C4-2B (cell line): ENCODE data around the gene USP44.

ENCODE experiments used
- H3K27ac ChIP-seq: fragments of 450-650 bp; 2 replicates; pipeline ENCODE4 v1.5.1; 2017
- ZFX ChIP-seq: fragments of 450-650 bp; IDR thresholded peaks from 2 replicates; pipeline ENCODE4 v1.6.1; 2017
- TF ChIP-seq, protein P1 (sequence below): fragments of 450-650 bp; conservative IDR thresholded peaks from 2 replicates; pipeline ENCODE4 v1.5.1; 2017; ENCODE audit warnings: mild to moderate bottlenecking

USP44 gene

DNA sequence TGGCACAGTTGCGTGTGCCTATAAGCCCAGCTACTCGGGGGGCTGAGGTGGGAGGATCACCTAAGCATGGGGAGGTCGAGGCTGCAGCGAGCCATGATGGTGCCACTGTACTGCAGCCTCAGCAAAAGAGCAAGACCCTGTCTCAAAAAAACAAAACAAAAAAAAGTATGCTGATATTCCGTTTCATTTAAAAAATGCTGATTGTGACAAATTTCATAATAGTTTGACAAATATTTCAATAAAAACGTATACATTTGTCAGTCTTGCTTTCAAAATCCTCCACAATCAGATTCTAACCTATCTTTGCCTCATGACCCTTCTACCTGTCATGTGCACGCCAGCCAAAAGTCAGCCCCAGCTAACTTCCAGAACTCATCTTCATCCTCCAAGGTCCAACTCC lies 9.8 kb downstream of the USP44 start:
- TF ChIP-seq, protein P1, sequence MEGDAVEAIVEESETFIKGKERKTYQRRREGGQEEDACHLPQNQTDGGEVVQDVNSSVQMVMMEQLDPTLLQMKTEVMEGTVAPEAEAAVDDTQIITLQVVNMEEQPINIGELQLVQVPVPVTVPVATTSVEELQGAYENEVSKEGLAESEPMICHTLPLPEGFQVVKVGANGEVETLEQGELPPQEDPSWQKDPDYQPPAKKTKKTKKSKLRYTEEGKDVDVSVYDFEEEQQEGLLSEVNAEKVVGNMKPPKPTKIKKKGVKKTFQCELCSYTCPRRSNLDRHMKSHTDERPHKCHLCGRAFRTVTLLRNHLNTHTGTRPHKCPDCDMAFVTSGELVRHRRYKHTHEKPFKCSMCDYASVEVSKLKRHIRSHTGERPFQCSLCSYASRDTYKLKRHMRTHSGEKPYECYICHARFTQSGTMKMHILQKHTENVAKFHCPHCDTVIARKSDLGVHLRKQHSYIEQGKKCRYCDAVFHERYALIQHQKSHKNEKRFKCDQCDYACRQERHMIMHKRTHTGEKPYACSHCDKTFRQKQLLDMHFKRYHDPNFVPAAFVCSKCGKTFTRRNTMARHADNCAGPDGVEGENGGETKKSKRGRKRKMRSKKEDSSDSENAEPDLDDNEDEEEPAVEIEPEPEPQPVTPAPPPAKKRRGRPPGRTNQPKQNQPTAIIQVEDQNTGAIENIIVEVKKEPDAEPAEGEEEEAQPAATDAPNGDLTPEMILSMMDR: no peak
- no peak for TF ChIP-seq ZFX
- H3K27ac ChIP-seq: no peak overlapping the region

DNA sequence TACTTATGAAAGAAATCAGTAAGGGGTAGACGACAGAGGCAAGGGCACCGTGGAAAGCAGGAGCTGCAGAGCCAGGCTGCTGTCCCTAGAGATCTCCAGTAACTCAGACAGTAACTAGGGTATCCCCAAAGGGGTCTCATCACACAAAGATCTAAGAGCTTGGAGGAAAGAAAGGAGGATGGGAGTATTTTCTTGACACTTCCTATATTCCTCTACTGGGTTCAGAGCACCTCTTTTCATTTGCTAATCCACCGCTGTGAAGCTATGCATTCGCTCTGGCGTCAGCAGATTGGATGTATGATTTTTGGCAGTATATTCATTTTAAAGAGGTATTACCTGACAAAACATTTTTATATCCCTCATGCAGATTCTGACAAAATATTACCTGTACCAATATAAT lies 12.6 kb downstream of the USP44 start:
- TF ChIP-seq ZFX: no peak
- TF ChIP-seq, protein P1: no peak
- H3K27ac ChIP-seq: no peak overlapping the region

DNA sequence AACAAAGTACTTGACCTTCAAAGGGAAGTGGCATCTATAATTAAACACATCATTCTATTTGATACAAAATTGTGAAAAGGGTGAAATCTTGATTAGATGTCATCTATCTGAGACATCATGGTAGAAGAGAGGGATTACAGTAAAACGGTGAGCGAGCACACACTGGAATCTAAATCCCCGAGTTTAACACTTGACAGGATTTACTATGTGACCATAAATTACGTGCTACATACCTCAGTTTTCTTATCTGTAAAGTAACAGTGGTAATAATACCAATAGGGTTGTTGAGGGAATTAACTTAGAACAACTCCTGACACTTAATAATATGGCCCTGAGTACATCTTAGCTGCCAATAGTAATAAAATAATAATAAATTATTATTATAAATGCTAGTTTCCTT lies 13.3 kb downstream of the USP44 start:
- H3K27ac ChIP-seq: no peak overlapping the region
- no peak for TF ChIP-seq ZFX
- TF ChIP-seq, protein P1: no peak

DNA sequence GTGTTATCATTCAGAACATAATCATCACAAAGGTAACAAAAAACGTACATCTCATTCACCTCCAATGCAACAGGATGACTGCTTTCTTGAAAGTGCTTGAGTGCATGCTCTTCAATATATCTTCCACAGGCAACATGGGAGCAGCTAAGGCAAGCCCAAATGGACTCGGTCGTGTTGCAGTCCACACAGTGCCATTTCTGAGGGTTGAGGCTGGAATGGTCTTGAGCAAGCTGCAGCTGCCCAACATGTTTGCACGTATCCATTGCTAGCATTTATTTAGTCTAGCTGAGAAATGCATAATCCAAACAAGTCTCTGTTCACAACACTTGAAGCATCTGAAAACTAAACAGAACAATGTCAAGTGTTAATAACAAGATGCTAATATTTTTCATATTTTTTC lies 17.3 kb downstream of the USP44 start:
- TF ChIP-seq, protein P1: no peak
- TF ChIP-seq ZFX: no peak
- H3K27ac ChIP-seq: no peak overlapping the region

DNA sequence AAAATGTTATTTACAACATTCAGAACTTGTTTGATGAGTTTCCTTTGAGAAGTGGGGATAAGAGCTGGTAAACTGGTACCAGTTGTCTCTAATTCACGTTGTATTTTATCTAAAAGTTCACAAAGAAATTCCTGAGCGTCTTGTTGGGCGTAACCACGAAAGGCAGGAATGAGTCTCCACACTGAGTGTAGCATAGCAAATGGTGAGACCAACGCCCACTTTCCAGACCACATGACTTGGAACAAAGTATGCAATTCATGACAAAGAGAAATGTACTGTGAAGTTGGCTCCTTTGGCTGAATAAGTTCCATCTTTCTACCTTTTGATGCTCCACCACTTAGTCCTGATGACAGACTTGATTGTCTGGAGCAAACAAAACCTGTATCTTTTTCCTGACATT lies 18.4 kb downstream of the USP44 start:
- TF ChIP-seq ZFX: no peak
- TF ChIP-seq, protein P1: no peak
- H3K27ac ChIP-seq: no peak overlapping the region

DNA sequence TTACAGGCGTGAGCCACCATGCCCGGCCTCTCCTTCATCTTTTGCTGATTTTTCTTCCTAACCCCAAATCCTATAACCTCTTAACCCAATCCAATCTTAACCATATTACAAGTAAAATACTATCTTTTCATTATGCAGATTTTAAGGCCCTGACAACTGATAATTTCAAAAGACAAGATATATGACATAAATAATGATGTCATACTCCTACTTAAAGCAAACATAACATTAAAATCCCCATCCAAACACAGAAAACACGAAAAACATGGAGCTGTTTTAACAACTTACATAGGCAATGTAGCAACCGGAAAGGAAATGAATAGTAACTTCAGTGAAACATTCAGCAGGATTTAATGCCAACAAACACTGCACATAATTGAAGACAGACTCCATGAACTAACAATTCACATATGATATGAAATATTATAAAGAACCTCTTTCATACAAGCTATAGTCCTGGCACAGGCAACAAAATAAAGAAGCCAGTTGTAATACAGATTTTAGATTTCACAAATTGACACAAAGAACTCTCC lies 21.5 kb downstream of the USP44 start:
- no peak overlapping the region for H3K27ac ChIP-seq
- TF ChIP-seq, protein P1: no peak
- no peak for TF ChIP-seq ZFX

DNA sequence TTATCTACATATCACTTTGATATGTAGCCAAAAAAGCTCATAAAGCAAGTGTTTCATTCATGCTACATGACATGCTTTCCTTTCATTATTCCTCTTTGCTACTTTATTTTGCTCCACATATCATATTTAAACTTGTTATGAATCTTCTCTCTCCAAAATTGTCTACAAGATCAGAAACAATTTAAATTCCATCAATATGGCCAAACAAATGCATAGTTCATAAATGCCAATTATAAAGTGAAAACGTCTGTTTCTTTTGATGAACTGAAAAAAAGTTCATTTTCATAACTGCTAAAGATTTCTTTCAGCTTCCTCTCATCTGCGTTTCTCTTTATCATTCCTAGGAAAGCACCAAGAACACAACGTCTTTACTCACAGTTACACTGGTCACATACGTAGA lies 22.8 kb downstream of the USP44 start:
- TF ChIP-seq ZFX: no peak
- H3K27ac ChIP-seq: no peak overlapping the region

DNA sequence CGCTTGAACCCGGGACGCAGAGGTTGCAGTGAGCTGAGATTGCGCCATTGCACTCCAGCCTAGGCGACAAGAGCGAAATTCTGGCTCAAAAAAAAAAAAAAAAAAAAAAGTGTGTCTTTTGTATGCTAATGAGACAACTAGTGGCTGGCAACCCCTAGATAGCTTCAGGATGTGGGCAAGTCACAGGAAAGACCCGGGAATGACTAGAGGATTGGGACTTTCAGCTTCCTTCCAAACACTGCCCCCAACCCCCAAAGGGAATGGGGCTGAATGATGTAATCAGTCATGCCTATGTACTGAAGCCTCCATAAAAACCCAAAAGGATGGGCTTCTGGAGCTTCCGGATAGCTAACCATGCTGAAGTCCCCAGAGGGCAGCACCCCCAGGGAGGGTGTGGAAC lies 28.6 kb downstream of the USP44 start:
- TF ChIP-seq ZFX: no peak
- TF ChIP-seq, protein P1: no peak
- no peak overlapping the region for H3K27ac ChIP-seq
